ENCODE measurements around the gene FOXO6. TPM values are rescaled to one million over a fixed set of nuclear protein-coding genes. Genes with fewer than 3 reads are reported as not detected.

Gene FOXO6
- total and polyA plus RNA-seq, 2 donors (not counting 1 experiment from before 2014, with no cell fraction given) = 0.06 to 0.15 TPM

- Histone ChIP-seq H3K36me3 (replicated peaks in 1 of 2; ENCODE audit: control extremely low read depth in 1 of 2, control insufficient read depth in 1 of 2, extremely low read depth in 1 of 2, insufficient read depth in 2 of 2, low read length in 1 of 2) (no peaks in the 10 kb centered on the region), H3K79me2 (ENCODE audit: control insufficient read depth, insufficient read depth, low read length) (no peaks in the 10 kb centered on the region), H4K20me1 (ENCODE audit: control insufficient read depth, insufficient read depth, low read length, poor library complexity, severe bottlenecking) (no peaks in the 10 kb centered on the region), H3K9ac (ENCODE audit: low read length) (no peak overlapping the region), H3K4me2 (replicated peaks; ENCODE audit: low read depth, low read length, poor library complexity, severe bottlenecking) (no peak overlapping the region), H2AFZ (ENCODE audit: insufficient read depth, low read depth, low read length, poor library complexity, severe bottlenecking) (no peak overlapping the region), H3K27ac (ENCODE audit: low read length in 2 of 2) (no peak overlapping the region), H3K4me1 (ENCODE audit: control insufficient read depth in 2 of 2, insufficient read depth in 2 of 2, low read length in 2 of 2) (no peaks in the 10 kb centered on the region), H3K27me3 (replicated peaks in 1 of 4; ENCODE audit: control extremely low read depth in 1 of 4, control insufficient read depth in 3 of 4, insufficient read depth in 4 of 4, low read length in 3 of 4) (peaks cover 0 to 2% (median 0%) of the 10 kb centered on the region in 4 experiments), H3K9me3 (ENCODE audit: control extremely low read depth in 1 of 3, control insufficient read depth in 2 of 3, insufficient read depth in 1 of 3, low read length in 2 of 3) (no peaks in the 10 kb centered on the region), H3K4me3 (ENCODE audit: control extremely low read depth in 1 of 5, extremely low read depth in 1 of 5, insufficient read depth in 1 of 5, low read depth in 2 of 5, low read length in 4 of 5) (no peak overlapping the region)
- no CpG with 5 or more reads among the region's 4 CpGs for WGBS (ENCODE audit: insufficient coverage)
- POLR2A ChIA-PET = no interaction called here
- no peaks in the 10 kb centered on the region for H3K9me3 Mint-ChIP-seq (ENCODE audit: insufficient read depth)
- H3K4me3 Mint-ChIP-seq = no peak overlapping the region
- no peak overlapping the region for H3K27ac Mint-ChIP-seq
- ATAC-seq (ENCODE audit: low read depth) (no peak), DNase-seq (no peak)
- intact Hi-C loops (cut with micrococcal nuclease) = no loop called here
- peaks cover 25% of the 10 kb centered on the region for H3K27me3 Mint-ChIP-seq
- TF ChIP-seq EZH2 (IDR thresholded peaks at IDR 0.05; ENCODE audit: borderline replicate concordance, insufficient read depth, low read depth, low read length, poor library complexity, severe bottlenecking) = no peak
- TF ChIP-seq, protein P1, sequence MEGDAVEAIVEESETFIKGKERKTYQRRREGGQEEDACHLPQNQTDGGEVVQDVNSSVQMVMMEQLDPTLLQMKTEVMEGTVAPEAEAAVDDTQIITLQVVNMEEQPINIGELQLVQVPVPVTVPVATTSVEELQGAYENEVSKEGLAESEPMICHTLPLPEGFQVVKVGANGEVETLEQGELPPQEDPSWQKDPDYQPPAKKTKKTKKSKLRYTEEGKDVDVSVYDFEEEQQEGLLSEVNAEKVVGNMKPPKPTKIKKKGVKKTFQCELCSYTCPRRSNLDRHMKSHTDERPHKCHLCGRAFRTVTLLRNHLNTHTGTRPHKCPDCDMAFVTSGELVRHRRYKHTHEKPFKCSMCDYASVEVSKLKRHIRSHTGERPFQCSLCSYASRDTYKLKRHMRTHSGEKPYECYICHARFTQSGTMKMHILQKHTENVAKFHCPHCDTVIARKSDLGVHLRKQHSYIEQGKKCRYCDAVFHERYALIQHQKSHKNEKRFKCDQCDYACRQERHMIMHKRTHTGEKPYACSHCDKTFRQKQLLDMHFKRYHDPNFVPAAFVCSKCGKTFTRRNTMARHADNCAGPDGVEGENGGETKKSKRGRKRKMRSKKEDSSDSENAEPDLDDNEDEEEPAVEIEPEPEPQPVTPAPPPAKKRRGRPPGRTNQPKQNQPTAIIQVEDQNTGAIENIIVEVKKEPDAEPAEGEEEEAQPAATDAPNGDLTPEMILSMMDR (IDR thresholded peaks at IDR 0.05) = no peak
- CTCF ChIA-PET = interaction anchor here (1.0 to 2.0 kb wide), 2 partner anchors 10 to 13 kb away, joined by 4 to 5 read pairs; no protein-coding TSS in a partner anchor
- H3K4me1 Mint-ChIP-seq = no peaks in the 10 kb centered on the region
Measured at GRCh38 chr1:41430069-41430468, 68.8 kb downstream of the FOXO6 start.

DNA sequence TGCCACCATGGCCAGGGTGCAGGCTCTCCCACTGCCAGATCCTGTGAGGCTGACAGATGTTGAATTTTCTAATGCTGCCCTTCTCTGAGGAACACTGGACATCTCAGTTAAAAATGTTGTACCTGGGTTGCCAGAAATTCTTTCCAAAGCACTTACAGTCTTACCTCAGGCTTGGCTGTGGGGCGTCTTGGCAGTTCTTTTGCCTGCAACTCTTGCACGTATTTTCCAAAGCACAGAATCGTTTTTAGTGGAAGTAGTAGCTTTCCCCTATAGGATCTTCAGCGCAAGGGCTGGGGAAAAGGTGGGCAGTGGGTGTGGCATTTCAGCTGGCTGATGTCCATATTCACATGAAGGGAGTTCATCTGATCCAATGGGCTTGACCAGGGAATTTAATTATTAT is 69.3 kb downstream of the FOXO6 start:
- TF ChIP-seq EZH2 (IDR thresholded peaks at IDR 0.05; ENCODE audit: borderline replicate concordance, insufficient read depth, low read depth, low read length, poor library complexity, severe bottlenecking) = no peak
- TF ChIP-seq, protein P1 (IDR thresholded peaks at IDR 0.05) = no peak
- Histone ChIP-seq H3K9me3 (ENCODE audit: control extremely low read depth in 1 of 3, control insufficient read depth in 2 of 3, insufficient read depth in 1 of 3, low read length in 2 of 3) (no peaks in the 10 kb centered on the region), H2AFZ (ENCODE audit: insufficient read depth, low read depth, low read length, poor library complexity, severe bottlenecking) (no peak overlapping the region), H3K4me3 (ENCODE audit: control extremely low read depth in 1 of 5, extremely low read depth in 1 of 5, insufficient read depth in 1 of 5, low read depth in 2 of 5, low read length in 4 of 5) (no peak overlapping the region), H3K36me3 (replicated peaks in 1 of 2; ENCODE audit: control extremely low read depth in 1 of 2, control insufficient read depth in 1 of 2, extremely low read depth in 1 of 2, insufficient read depth in 2 of 2, low read length in 1 of 2) (no peaks in the 10 kb centered on the region), H3K4me1 (ENCODE audit: control insufficient read depth in 2 of 2, insufficient read depth in 2 of 2, low read length in 2 of 2) (no peaks in the 10 kb centered on the region), H3K4me2 (replicated peaks; ENCODE audit: low read depth, low read length, poor library complexity, severe bottlenecking) (no peak overlapping the region), H3K27ac (ENCODE audit: low read length in 2 of 2) (no peak overlapping the region), H3K27me3 (replicated peaks in 1 of 4; ENCODE audit: control extremely low read depth in 1 of 4, control insufficient read depth in 3 of 4, insufficient read depth in 4 of 4, low read length in 3 of 4) (peaks cover 0 to 2% (median 0%) of the 10 kb centered on the region in 4 experiments), H3K9ac (ENCODE audit: low read length) (no peak overlapping the region), H4K20me1 (ENCODE audit: control insufficient read depth, insufficient read depth, low read length, poor library complexity, severe bottlenecking) (no peaks in the 10 kb centered on the region), H3K79me2 (ENCODE audit: control insufficient read depth, insufficient read depth, low read length) (no peaks in the 10 kb centered on the region)
- 88% methylated on average over 1 of the region's 4 CpGs for WGBS (ENCODE audit: insufficient coverage)
- Mint-ChIP-seq H3K9me3 (ENCODE audit: insufficient read depth) (no peaks in the 10 kb centered on the region), H3K27me3 (peaks cover 27% of the 10 kb centered on the region), H3K4me1 (no peaks in the 10 kb centered on the region), H3K4me3 (no peak overlapping the region), H3K27ac (no peak overlapping the region)
- no peak for ATAC-seq (ENCODE audit: low read depth)
- CTCF ChIA-PET = interaction anchor here (1.0 to 2.0 kb wide), 2 partner anchors 10 to 13 kb away, joined by 4 to 5 read pairs; no protein-coding TSS in a partner anchor
- DNase-seq = no peak
- intact Hi-C loops (cut with micrococcal nuclease) = no loop called here
- POLR2A ChIA-PET = no interaction called here

Data from B cell (primary cell).